ENCODE measurements around the gene MORC3. TPM values are rescaled to one million over a fixed set of nuclear protein-coding genes. Genes with fewer than 3 reads are reported as not detected.

The MORC3 gene
- total RNA-seq, 1 donor from 2014 or later: 25.9 TPM

GRCh38 chr21:36288651-36289243 is 31.2 kb upstream of the MORC3 start:
- Histone ChIP-seq H3K27me3 (ENCODE audit: control insufficient read depth, insufficient read depth, low read length) (no peaks in the 10 kb centered on the region), H3K36me3 (ENCODE audit: control insufficient read depth, insufficient read depth, low read length) (no peaks in the 10 kb centered on the region), H3K4me3 (ENCODE audit: low read depth, low read length) (no peak overlapping the region)
- DNase-seq (ENCODE audit: low read depth): no peak
- TF ChIP-seq, protein P1, sequence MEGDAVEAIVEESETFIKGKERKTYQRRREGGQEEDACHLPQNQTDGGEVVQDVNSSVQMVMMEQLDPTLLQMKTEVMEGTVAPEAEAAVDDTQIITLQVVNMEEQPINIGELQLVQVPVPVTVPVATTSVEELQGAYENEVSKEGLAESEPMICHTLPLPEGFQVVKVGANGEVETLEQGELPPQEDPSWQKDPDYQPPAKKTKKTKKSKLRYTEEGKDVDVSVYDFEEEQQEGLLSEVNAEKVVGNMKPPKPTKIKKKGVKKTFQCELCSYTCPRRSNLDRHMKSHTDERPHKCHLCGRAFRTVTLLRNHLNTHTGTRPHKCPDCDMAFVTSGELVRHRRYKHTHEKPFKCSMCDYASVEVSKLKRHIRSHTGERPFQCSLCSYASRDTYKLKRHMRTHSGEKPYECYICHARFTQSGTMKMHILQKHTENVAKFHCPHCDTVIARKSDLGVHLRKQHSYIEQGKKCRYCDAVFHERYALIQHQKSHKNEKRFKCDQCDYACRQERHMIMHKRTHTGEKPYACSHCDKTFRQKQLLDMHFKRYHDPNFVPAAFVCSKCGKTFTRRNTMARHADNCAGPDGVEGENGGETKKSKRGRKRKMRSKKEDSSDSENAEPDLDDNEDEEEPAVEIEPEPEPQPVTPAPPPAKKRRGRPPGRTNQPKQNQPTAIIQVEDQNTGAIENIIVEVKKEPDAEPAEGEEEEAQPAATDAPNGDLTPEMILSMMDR (IDR thresholded peaks at IDR 0.05; ENCODE audit: insufficient read depth, low read length, poor library complexity, severe bottlenecking): no peak

DNA sequence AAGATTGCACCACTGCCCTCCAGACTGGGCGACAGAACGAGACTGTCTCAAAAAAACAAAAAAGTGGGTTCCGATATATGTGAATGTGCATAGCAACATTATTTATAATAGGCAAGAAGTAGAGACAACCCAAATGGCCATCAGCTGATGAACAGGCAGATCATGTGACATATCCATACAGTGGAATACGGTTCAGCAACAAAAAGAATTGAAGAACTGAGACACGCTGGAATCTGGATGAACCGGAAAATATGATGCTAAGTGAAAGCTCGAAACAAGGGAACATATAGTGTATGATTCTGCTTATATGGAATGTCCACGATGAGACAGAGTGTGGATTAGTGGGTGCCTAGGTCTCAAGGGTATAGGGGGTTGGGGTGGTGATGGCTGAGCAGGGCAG is 28.5 kb upstream of the MORC3 start:
- TF ChIP-seq, protein P1 (IDR thresholded peaks at IDR 0.05; ENCODE audit: insufficient read depth, low read length, poor library complexity, severe bottlenecking): no peak
- Histone ChIP-seq H3K4me3 (ENCODE audit: low read depth, low read length) (no peak overlapping the region), H3K27me3 (ENCODE audit: control insufficient read depth, insufficient read depth, low read length) (no peaks in the 10 kb centered on the region), H3K36me3 (ENCODE audit: control insufficient read depth, insufficient read depth, low read length) (no peaks in the 10 kb centered on the region)
- DNase-seq (ENCODE audit: low read depth): no peak

DNA sequence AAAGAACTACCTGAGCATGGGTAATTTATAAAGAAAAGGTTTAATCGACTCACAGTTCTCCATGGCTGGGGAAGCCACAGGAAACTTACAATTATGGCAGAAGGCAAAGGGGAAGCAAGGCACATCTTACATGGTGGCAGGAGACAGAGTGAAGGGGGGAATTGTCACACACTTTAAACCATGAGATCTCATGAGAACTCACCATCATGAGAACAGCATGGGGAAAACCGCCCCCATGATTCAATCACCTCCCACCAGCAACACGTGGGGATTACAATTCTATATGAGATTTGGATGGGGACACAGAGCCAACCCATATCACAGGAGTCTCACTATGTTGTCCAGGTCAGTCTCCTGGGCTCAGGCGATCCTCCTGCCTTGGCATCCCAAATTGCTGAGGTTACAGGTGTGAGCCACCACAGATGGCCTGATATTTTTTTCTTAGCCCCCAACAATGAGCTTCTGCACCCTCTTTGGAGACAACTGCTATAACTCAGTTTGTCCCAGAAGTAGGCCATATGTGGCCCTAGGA is 22.5 kb upstream of the MORC3 start:
- H3K4me3 ChIP-seq (ENCODE audit: low read depth, low read length): no peak overlapping the region
- no peaks in the 10 kb centered on the region for H3K36me3 ChIP-seq (ENCODE audit: control insufficient read depth, insufficient read depth, low read length)
- TF ChIP-seq, protein P1 (IDR thresholded peaks at IDR 0.05; ENCODE audit: insufficient read depth, low read length, poor library complexity, severe bottlenecking): no peak
- no peak for DNase-seq (ENCODE audit: low read depth)
- H3K27me3 ChIP-seq (ENCODE audit: control insufficient read depth, insufficient read depth, low read length): no peaks in the 10 kb centered on the region

DNA sequence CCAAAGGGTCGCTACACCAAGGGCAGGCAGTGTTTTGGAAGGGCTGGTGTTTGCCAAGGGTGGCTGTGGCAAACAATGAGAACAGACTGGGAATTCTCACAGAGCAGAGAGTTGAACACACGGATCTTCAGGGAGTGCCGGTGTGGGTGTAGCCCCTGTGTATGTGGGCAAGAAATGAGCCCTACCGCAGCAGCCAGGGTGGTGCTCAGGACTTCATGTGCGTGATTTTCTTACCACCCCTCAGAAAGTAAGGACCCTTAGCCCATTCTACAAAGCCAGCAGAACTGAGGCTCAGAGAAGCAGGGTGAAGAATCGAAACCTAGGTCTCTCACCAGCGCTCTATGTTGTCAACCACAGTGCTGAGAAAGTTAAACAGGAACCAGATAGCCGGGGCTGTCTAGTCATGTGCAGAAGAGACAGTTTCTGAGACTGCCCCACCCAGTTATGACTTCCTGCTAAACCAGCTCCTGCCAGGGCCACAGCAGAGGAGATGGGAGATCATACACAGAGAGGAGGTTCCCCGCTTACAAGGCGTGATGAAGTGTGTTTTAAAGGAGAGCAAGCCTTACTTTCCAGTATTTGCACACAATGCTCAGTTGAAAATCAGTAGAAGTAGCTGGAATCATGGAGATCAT is 21.9 kb upstream of the MORC3 start:
- Histone ChIP-seq H3K36me3 (ENCODE audit: control insufficient read depth, insufficient read depth, low read length) (no peaks in the 10 kb centered on the region), H3K4me3 (ENCODE audit: low read depth, low read length) (no peak overlapping the region), H3K27me3 (ENCODE audit: control insufficient read depth, insufficient read depth, low read length) (no peaks in the 10 kb centered on the region)
- TF ChIP-seq, protein P1 (IDR thresholded peaks at IDR 0.05; ENCODE audit: insufficient read depth, low read length, poor library complexity, severe bottlenecking): no peak
- no peak for DNase-seq (ENCODE audit: low read depth)

DNA sequence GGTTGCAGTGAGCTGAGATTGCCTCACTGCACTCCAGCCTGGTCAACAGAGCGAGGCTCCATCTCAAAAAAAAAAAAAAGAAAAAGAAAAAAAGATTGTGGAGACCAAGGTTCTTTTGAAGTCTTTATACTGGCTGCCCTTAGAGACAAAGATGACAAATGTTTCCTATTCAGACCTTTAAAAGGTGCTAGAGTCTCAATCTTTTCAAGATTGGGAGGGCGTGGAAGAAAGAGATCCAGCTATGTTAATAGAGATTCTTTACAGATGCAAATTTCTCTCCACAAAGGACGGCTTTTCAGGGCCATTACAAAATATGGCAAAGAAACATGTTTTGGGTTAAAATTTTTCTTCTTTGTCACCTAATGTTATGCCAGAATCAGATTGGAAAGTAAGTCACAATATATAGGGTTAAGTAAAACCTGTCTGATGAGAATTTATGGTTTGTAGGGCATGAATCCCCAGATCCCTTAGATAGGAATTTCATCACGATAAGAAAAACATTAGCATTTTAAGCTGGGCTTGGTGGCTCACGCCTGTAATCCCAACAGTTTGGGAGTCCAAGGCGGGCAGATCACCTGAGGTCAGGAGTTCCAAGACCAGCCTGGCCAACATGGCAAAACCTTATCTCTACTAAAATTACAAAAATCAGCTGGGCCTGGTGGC is 13.0 kb upstream of the MORC3 start:
- TF ChIP-seq, protein P1 (IDR thresholded peaks at IDR 0.05; ENCODE audit: insufficient read depth, low read length, poor library complexity, severe bottlenecking): no peak
- no peaks in the 10 kb centered on the region for H3K27me3 ChIP-seq (ENCODE audit: control insufficient read depth, insufficient read depth, low read length)
- H3K4me3 ChIP-seq (ENCODE audit: low read depth, low read length): no peak overlapping the region
- no peaks in the 10 kb centered on the region for H3K36me3 ChIP-seq (ENCODE audit: control insufficient read depth, insufficient read depth, low read length)
- no peak for DNase-seq (ENCODE audit: low read depth)
